Calu3 (cell line): Measurements from ENCODE around the gene MBNL1. TPM values are rescaled to one million over a fixed set of nuclear protein-coding genes. Genes with fewer than 3 reads are reported as not detected.

Experiments used
- BruUV-seq: library from RNA; stranded (reverse); fragments of 400-500 nt; replicated peaks from 2 replicates; lab custom pipeline; 2021; lab: Mats Ljungman, UMichigan
- CTCF ChIA-PET: fragments of 300-600 bp; sonication (Branson Sonifier 250); formaldehyde crosslinking; loops from one replicate; lab custom pipeline; 2022; ENCODE audit warnings: antibody characterized with exemption; lab: Charles Lee
- DNase-seq: peaks from one replicate; pipeline ENCODE4 v3.0.0; 2022
- H3K27ac Mint-ChIP-seq: one replicate; pipeline ENCODE4 v1.8.0; 2022; ENCODE audit warnings: mixed read lengths; ENCODE audit not compliant: unreplicated experiment
- H3K27me3 Mint-ChIP-seq: one replicate; pipeline ENCODE4 v1.8.0; 2022; ENCODE audit warnings: mixed read lengths; ENCODE audit not compliant: unreplicated experiment
- H3K36me3 Mint-ChIP-seq: one replicate; pipeline ENCODE4 v1.8.0; 2022; ENCODE audit warnings: mild to moderate bottlenecking, moderate library complexity, mixed read lengths; ENCODE audit not compliant: insufficient read depth, unreplicated experiment
- H3K4me1 Mint-ChIP-seq: one replicate; pipeline ENCODE4 v1.8.0; 2022; ENCODE audit warnings: mild to moderate bottlenecking, low read depth, mixed read lengths; ENCODE audit not compliant: unreplicated experiment
- H3K4me3 Mint-ChIP-seq: one replicate; pipeline ENCODE4 v1.8.0; 2022; ENCODE audit warnings: mild to moderate bottlenecking, low read depth, moderate library complexity, mixed read lengths; ENCODE audit not compliant: unreplicated experiment
- H3K9me3 Mint-ChIP-seq: one replicate; pipeline ENCODE4 v1.8.0; 2022; ENCODE audit warnings: low read depth, mixed read lengths; ENCODE audit not compliant: unreplicated experiment
- intact Hi-C: fragments of 100-400 bp; cut with micrococcal nuclease; formaldehyde crosslinking; loops from one replicate; pipeline ENCODE4 v1.10.0; 2022; ENCODE audit not compliant: unreplicated experiment
- total RNA-seq: library from RNA; stranded (reverse); gene quantifications from 2 replicates; pipeline ENCODE4 v1.2.3, GENCODE V29; 2022
- TF ChIP-seq, protein P1 (sequence below): fragments of 200-600 bp; IDR thresholded peaks from one replicate; pipeline ENCODE4 v1.8.0; 2022; ENCODE audit warnings: antibody characterized with exemption; ENCODE audit not compliant: unreplicated experiment

The MBNL1 gene
- total RNA-seq, 1 experiment from 2014 or later, result 183 TPM

DNA sequence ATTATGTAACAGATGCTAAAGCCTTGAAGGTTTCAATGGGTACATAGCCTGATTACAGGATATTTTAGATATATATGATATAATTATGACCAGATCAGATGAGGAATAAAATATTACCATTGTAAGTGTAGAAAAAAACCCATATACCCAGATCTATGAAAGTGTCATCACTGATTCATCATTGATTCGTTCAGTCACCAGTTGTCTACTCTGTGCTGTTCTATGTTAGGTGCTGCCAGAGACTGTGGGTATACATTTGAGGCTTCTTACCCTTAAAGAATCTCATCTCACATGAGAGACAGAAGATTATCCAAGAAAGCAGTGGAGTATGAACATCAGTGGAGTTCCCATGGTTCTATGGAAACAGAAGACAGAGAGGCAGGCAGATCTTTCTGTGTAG, 92.2 kb downstream of the MBNL1 start:
- Mint-ChIP-seq H3K4me1 (peaks cover 65% of the 10 kb centered on the region), H3K4me3 (no peak overlapping the region), H3K9me3 (no peaks in the 10 kb centered on the region), H3K27me3 (no peaks in the 10 kb centered on the region), H3K27ac (no peak overlapping the region), H3K36me3 (peaks cover 10% of the 10 kb centered on the region)
- CTCF ChIA-PET, result no interaction called here
- intact Hi-C loops, result no loop called here
- no peak for DNase-seq
- BruUV-seq, result no TSS peak
- TF ChIP-seq, protein P1, sequence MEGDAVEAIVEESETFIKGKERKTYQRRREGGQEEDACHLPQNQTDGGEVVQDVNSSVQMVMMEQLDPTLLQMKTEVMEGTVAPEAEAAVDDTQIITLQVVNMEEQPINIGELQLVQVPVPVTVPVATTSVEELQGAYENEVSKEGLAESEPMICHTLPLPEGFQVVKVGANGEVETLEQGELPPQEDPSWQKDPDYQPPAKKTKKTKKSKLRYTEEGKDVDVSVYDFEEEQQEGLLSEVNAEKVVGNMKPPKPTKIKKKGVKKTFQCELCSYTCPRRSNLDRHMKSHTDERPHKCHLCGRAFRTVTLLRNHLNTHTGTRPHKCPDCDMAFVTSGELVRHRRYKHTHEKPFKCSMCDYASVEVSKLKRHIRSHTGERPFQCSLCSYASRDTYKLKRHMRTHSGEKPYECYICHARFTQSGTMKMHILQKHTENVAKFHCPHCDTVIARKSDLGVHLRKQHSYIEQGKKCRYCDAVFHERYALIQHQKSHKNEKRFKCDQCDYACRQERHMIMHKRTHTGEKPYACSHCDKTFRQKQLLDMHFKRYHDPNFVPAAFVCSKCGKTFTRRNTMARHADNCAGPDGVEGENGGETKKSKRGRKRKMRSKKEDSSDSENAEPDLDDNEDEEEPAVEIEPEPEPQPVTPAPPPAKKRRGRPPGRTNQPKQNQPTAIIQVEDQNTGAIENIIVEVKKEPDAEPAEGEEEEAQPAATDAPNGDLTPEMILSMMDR, result no peak

DNA sequence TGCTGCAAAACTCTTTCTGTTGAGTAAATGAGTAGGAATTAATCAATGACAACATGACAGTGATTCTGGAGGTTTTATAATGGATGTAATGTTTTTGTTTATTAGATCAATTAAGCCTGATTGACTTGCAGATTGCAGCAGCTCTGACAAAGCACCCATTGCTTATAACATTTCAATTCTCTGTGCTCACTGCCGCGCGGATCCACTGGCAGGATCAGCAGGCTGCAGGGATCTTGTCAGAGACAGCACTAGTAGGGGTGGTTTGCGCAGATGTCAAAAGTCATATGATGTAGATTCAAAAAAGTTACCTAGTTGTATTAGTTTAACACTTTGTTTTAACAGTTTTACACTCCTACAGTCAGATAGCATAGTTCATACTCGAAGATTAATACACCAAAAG, 93.4 kb downstream of the MBNL1 start:
- Mint-ChIP-seq H3K4me3 (no peak overlapping the region), H3K36me3 (peaks cover 10% of the 10 kb centered on the region), H3K27me3 (no peaks in the 10 kb centered on the region), H3K9me3 (no peaks in the 10 kb centered on the region), H3K4me1 (peaks cover 64% of the 10 kb centered on the region), H3K27ac (no peak overlapping the region)
- CTCF ChIA-PET, result interaction anchor here (1.8 kb wide), 1 partner anchor 12 kb away, joined by 5 read pairs; no protein-coding TSS in a partner anchor
- no TSS peak for BruUV-seq
- no peak for DNase-seq
- TF ChIP-seq, protein P1, result no peak
- intact Hi-C loops, result no loop called here

DNA sequence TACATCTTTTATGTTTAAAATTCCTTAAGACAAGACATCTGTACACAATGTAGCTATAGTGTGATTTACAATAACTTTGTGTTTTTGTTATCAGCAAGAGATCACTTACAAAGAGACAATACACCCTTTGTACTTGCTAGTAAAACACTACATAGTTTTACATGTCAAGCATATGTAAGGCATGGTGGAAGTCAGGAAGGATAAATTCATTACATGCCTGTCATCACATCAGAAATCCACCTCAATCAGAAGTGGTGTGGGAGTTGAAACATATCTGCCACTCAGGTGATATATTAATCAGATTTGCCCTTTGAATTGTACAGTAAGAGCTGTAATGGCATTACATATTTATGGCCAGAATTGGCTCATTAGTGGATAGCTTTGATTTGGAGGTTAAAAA, 95.5 kb downstream of the MBNL1 start:
- CTCF ChIA-PET, result interaction anchor here (0.7 to 1.3 kb wide), 4 partner anchors 11 to 1149 kb away, joined by 3 read pairs; no protein-coding TSS in a partner anchor
- TF ChIP-seq, protein P1, result no peak
- H3K4me1 Mint-ChIP-seq, result peaks cover 50% of the 10 kb centered on the region

DNA sequence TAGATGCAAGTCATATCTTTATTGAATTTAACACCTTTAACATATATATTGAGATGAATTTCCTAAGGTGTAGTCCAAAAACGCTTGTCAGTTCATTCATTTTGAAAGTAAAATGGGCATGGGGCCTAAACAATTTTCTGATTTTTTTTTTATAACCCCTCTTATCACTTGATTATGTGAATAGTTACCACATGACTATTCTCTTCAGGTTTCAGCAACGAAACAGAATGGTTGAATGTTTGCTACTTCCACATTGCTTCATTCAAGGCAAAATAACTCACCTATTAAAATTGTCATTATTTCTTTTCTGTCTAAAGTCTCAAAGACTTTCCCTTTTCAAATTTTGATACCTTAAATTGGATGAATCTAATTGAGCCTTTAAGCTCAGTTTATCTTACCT, 96.4 kb downstream of the MBNL1 start:
- H3K27ac Mint-ChIP-seq, result peak overlapping the region; percentile 38
- TF ChIP-seq, protein P1, result no peak
- H3K9me3 Mint-ChIP-seq, result peaks cover 3% of the 10 kb centered on the region
- BruUV-seq, result no TSS peak
- no peak for DNase-seq
- intact Hi-C loops, result loop anchor here (2.0 kb wide), 1 partner anchor 14 kb away; no protein-coding TSS in a partner anchor
- no peaks in the 10 kb centered on the region for H3K27me3 Mint-ChIP-seq
- H3K4me1 Mint-ChIP-seq, result peaks cover 50% of the 10 kb centered on the region
- H3K36me3 Mint-ChIP-seq, result peaks cover 10% of the 10 kb centered on the region
- CTCF ChIA-PET, result interaction anchor here (1.7 kb wide), 1 partner anchor 8 kb away, joined by 3 read pairs; no protein-coding TSS in a partner anchor
- no peak overlapping the region for H3K4me3 Mint-ChIP-seq

More for the DNA sequence above, 95.5 kb downstream of the MBNL1 start:
- H3K9me3 Mint-ChIP-seq, result no peaks in the 10 kb centered on the region
- H3K36me3 Mint-ChIP-seq, result peaks cover 10% of the 10 kb centered on the region
- H3K4me3 Mint-ChIP-seq, result no peak overlapping the region
- intact Hi-C loops, result loop anchor here (2.0 kb wide), 1 partner anchor 15 kb away; no protein-coding TSS in a partner anchor
- peak overlapping the region; percentile 38 for H3K27ac Mint-ChIP-seq
- no TSS peak for BruUV-seq
- no peaks in the 10 kb centered on the region for H3K27me3 Mint-ChIP-seq
- DNase-seq, result no peak
